ENCODE measurements around the gene RBFOX1.

Gene RBFOX1

GRCh38 chr16:7440886-7441400, 108.3 kb downstream of the RBFOX1 start:
- H3K4me1 ChIP-seq (ENCODE audit: insufficient read depth, poor library complexity, severe bottlenecking), result no peaks in the 10 kb centered on the region
- ATAC-seq (ENCODE audit: low read depth) (no peak), DNase-seq (ENCODE audit: low spot score) (no peak)
- H3K9me3 ChIP-seq (ENCODE audit: severe bottlenecking), result no peaks in the 10 kb centered on the region
- no peaks in the 10 kb centered on the region for H3K27me3 ChIP-seq (ENCODE audit: insufficient read depth, poor library complexity, severe bottlenecking)
- H3K4me3 ChIP-seq (ENCODE audit: severe bottlenecking), result no peak overlapping the region
- H3K27ac ChIP-seq (ENCODE audit: poor library complexity, severe bottlenecking), result no peak overlapping the region
- H3K36me3 ChIP-seq (ENCODE audit: low read depth), result no peaks in the 10 kb centered on the region
- no peak for TF ChIP-seq CTCF (IDR thresholded peaks at IDR 0.05; ENCODE audit: poor library complexity, severe bottlenecking)

DNA sequence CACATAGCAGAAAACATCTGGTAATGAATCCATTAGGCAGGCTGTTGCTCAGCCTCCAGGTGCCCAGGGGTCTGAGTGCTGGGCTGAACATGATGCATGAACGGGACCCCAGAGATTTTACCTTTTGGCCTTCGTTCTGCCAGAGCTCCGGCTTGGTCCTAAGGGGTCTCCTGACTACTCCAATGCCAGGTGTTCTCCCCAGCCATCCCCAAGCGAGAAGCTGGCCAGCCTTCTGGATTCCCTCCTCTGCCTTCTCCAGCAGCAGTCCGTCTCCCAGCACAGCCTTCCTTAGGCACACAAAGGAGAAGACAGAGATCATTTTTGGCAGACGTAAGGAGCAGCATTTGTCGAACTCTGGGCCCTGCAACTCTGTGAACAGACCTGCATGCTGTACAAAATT, 109.4 kb downstream of the RBFOX1 start:
- no peak overlapping the region for H3K27ac ChIP-seq (ENCODE audit: poor library complexity, severe bottlenecking)
- ATAC-seq (ENCODE audit: low read depth) (no peak), DNase-seq (ENCODE audit: low spot score) (no peak)
- no peaks in the 10 kb centered on the region for H3K9me3 ChIP-seq (ENCODE audit: severe bottlenecking)
- H3K36me3 ChIP-seq (ENCODE audit: low read depth), result no peaks in the 10 kb centered on the region
- no peak overlapping the region for H3K4me3 ChIP-seq (ENCODE audit: severe bottlenecking)
- no peaks in the 10 kb centered on the region for H3K4me1 ChIP-seq (ENCODE audit: insufficient read depth, poor library complexity, severe bottlenecking)
- no peak for TF ChIP-seq CTCF (IDR thresholded peaks at IDR 0.05; ENCODE audit: poor library complexity, severe bottlenecking)
- H3K27me3 ChIP-seq (ENCODE audit: insufficient read depth, poor library complexity, severe bottlenecking), result no peaks in the 10 kb centered on the region

DNA sequence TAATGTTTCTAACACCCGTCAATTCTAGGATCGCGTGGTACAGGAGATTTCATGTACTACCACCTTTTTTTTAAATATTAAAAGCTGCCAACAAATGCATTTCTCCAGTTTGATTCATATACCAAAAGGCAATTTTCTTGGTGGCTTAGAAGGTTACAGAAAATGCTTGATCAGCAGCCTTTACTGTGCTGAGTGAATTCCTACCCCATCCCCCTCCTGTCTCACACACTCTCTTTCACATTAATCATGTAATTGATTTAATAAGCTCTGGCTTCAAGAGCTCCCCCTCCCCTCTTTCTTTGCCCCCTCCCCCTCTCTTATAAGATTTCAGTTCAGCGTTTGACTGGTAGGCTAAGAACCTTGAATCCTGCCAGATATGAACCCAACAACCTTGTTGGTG, 110.5 kb downstream of the RBFOX1 start:
- no peak overlapping the region for H3K27ac ChIP-seq (ENCODE audit: poor library complexity, severe bottlenecking)
- H3K27me3 ChIP-seq (ENCODE audit: insufficient read depth, poor library complexity, severe bottlenecking), result no peaks in the 10 kb centered on the region
- no peaks in the 10 kb centered on the region for H3K9me3 ChIP-seq (ENCODE audit: severe bottlenecking)
- H3K4me3 ChIP-seq (ENCODE audit: severe bottlenecking), result no peak overlapping the region
- no peaks in the 10 kb centered on the region for H3K4me1 ChIP-seq (ENCODE audit: insufficient read depth, poor library complexity, severe bottlenecking)
- no peak for TF ChIP-seq CTCF (IDR thresholded peaks at IDR 0.05; ENCODE audit: poor library complexity, severe bottlenecking)
- ATAC-seq (ENCODE audit: low read depth) (no peak), DNase-seq (ENCODE audit: low spot score) (no peak)
- H3K36me3 ChIP-seq (ENCODE audit: low read depth), result no peaks in the 10 kb centered on the region

DNA sequence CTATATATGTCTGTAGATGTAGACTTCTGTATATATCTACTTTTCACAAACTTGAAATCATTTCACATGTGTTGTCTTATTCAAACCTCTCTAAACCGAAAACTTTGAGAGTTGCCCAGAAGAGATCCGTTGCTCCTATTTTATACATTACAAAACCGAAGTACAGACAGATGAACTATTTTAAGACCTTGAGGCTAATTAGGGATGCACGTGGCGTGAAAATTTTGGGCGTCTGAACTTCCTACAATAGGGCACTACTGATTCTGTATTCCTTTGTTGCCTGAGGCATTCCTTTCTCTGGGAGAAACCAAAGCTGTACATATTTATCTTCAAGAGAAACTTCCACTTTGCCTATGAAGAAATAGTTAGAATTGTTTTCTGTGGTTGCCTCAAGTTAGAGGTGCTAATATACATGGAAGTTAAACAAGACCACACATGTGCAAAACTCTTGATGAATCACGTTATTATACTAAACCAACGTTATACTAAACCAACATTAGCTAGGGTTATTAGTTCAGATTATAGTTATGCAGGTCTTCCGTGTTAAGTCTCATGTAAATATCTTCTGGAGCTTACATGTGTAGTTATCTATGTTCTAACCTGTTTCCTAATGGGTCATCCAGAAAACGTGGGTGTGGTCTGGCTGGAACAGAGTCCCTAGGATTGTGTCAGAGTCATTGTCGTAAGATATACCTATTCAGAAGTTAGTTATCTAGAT, 111.2 kb downstream of the RBFOX1 start:
- DNase-seq (ENCODE audit: low spot score), result no peak
- H3K27me3 ChIP-seq (ENCODE audit: insufficient read depth, poor library complexity, severe bottlenecking), result no peaks in the 10 kb centered on the region
- no peak for TF ChIP-seq CTCF (IDR thresholded peaks at IDR 0.05; ENCODE audit: poor library complexity, severe bottlenecking)
- no peak overlapping the region for H3K27ac ChIP-seq (ENCODE audit: poor library complexity, severe bottlenecking)
- H3K4me3 ChIP-seq (ENCODE audit: severe bottlenecking), result no peak overlapping the region
- no peaks in the 10 kb centered on the region for H3K36me3 ChIP-seq (ENCODE audit: low read depth)
- ATAC-seq (ENCODE audit: low read depth), result no peak
- no peaks in the 10 kb centered on the region for H3K9me3 ChIP-seq (ENCODE audit: severe bottlenecking)
- no peaks in the 10 kb centered on the region for H3K4me1 ChIP-seq (ENCODE audit: insufficient read depth, poor library complexity, severe bottlenecking)

GRCh38 chr16:7449306-7449705, 116.7 kb downstream of the RBFOX1 start:
- H3K4me3 ChIP-seq (ENCODE audit: severe bottlenecking), result no peak overlapping the region
- H3K27me3 ChIP-seq (ENCODE audit: insufficient read depth, poor library complexity, severe bottlenecking), result no peaks in the 10 kb centered on the region
- H3K9me3 ChIP-seq (ENCODE audit: severe bottlenecking), result no peaks in the 10 kb centered on the region
- H3K27ac ChIP-seq (ENCODE audit: poor library complexity, severe bottlenecking), result no peak overlapping the region
- no peak for DNase-seq (ENCODE audit: low spot score)
- H3K4me1 ChIP-seq (ENCODE audit: insufficient read depth, poor library complexity, severe bottlenecking), result no peaks in the 10 kb centered on the region
- no peak for ATAC-seq (ENCODE audit: low read depth)
- no peak for TF ChIP-seq CTCF (IDR thresholded peaks at IDR 0.05; ENCODE audit: poor library complexity, severe bottlenecking)
- no peaks in the 10 kb centered on the region for H3K36me3 ChIP-seq (ENCODE audit: low read depth)

Measured in RWPE2 (cell line).